GM18526 (cell line): ENCODE measurements around the gene CPB1.

Source experiments
- POLR2A ChIP-seq: IDR thresholded peaks from 3 replicates; pipeline ENCODE4 v1.6.1; 2011; ENCODE audit not compliant: insufficient read length; ENCODE audit errors: extremely low read depth

CPB1 gene

GRCh38 chr3:148857316-148857715 is 29.7 kb downstream of the CPB1 start:
- no peak for TF ChIP-seq POLR2A

GRCh38 chr3:148861277-148861869 is 33.8 kb downstream of the CPB1 start:
- no peak for TF ChIP-seq POLR2A

GRCh38 chr3:148863297-148863696 is 35.7 kb downstream of the CPB1 start:
- TF ChIP-seq POLR2A: no peak

GRCh38 chr3:148863814-148864213 is 36.2 kb downstream of the CPB1 start:
- no peak for TF ChIP-seq POLR2A

GRCh38 chr3:148865049-148865448 is 37.4 kb downstream of the CPB1 start, which contains the start of gene CPA3:
TSS of gene CPA3 (plus strand) at chr3:148865296. CDS start at chr3:148865308, 12 bp downstream.
- TF ChIP-seq POLR2A: no peak

- TF ChIP-seq POLR2A: no peak
Measured at GRCh38 chr3:148866261-148866660, 38.6 kb downstream of the CPB1 start.

- no peak for TF ChIP-seq POLR2A
Measured at GRCh38 chr3:148873270-148873927, 45.8 kb downstream of the CPB1 start.

GRCh38 chr3:148873977-148874376 is 46.4 kb downstream of the CPB1 start:
- no peak for TF ChIP-seq POLR2A

GRCh38 chr3:148878095-148878494 is 50.5 kb downstream of the CPB1 start:
- no peak for TF ChIP-seq POLR2A

- no peak for TF ChIP-seq POLR2A
Measured at GRCh38 chr3:148879256-148879655, 51.6 kb downstream of the CPB1 start.

- no peak for TF ChIP-seq POLR2A
Measured at GRCh38 chr3:148880681-148881080, 53.1 kb downstream of the CPB1 start.

GRCh38 chr3:148881286-148881685 is 53.7 kb downstream of the CPB1 start:
- no peak for TF ChIP-seq POLR2A

GRCh38 chr3:148882288-148882687 is 54.7 kb downstream of the CPB1 start:
- TF ChIP-seq POLR2A: no peak

- no peak for TF ChIP-seq POLR2A
Measured at GRCh38 chr3:148883163-148883562, 55.6 kb downstream of the CPB1 start.

GRCh38 chr3:148884261-148884660 is 56.6 kb downstream of the CPB1 start:
- TF ChIP-seq POLR2A: no peak

GRCh38 chr3:148889828-148890227 is 62.2 kb downstream of the CPB1 start:
- TF ChIP-seq POLR2A: no peak

GRCh38 chr3:148896062-148896461 is 68.5 kb downstream of the CPB1 start:
- TF ChIP-seq POLR2A: no peak
